Measurements from ENCODE around the gene KRT25.

The KRT25 gene

GRCh38 chr17:40755231-40755630 lies at the start of gene KRT25:
Gene KRT25, minus strand, starts transcription at chr17:40755331. Its CDS starts 60 bp downstream, at chr17:40755271.
- no peak for TF ChIP-seq CTCF (IDR thresholded peaks at IDR 0.05; ENCODE audit: extremely low read depth, missing control alignments)
- no peak for DNase-seq (ENCODE audit: low spot score)

- TF ChIP-seq CTCF (IDR thresholded peaks at IDR 0.05; ENCODE audit: extremely low read depth, missing control alignments): peak; percentile 78
- peak; percentile 76 for DNase-seq (ENCODE audit: low spot score)
Observed at GRCh38 chr17:40803617-40804082, 48.5 kb upstream of the KRT25 start.

GRCh38 chr17:40801157-40801556 lies 46.0 kb upstream of the KRT25 start:
- DNase-seq (ENCODE audit: low spot score): no peak

GRCh38 chr17:40800381-40800780 lies 45.2 kb upstream of the KRT25 start:
- no peak for DNase-seq (ENCODE audit: low spot score)
- TF ChIP-seq CTCF (IDR thresholded peaks at IDR 0.05; ENCODE audit: extremely low read depth, missing control alignments): no peak

More at GRCh38 chr17:40801157-40801556, 46.0 kb upstream of the KRT25 start:
- no peak for TF ChIP-seq CTCF (IDR thresholded peaks at IDR 0.05; ENCODE audit: extremely low read depth, missing control alignments)

- no peak for TF ChIP-seq CTCF (IDR thresholded peaks at IDR 0.05; ENCODE audit: extremely low read depth, missing control alignments)
- no peak for DNase-seq (ENCODE audit: low spot score)
Observed at GRCh38 chr17:40799859-40800258, 44.7 kb upstream of the KRT25 start, which contains the start of gene KRT28. Gene KRT28, minus strand, starts transcription at chr17:40799959. Its CDS starts 66 bp downstream, at chr17:40799893.

- DNase-seq (ENCODE audit: low spot score): no peak
- TF ChIP-seq CTCF (IDR thresholded peaks at IDR 0.05; ENCODE audit: extremely low read depth, missing control alignments): no peak
Observed at GRCh38 chr17:40796846-40797245, 41.7 kb upstream of the KRT25 start.

GRCh38 chr17:40795019-40795667 lies 40.0 kb upstream of the KRT25 start:
- DNase-seq (ENCODE audit: low spot score): no peak
- TF ChIP-seq CTCF (IDR thresholded peaks at IDR 0.05; ENCODE audit: extremely low read depth, missing control alignments): no peak
